Liver (tissue), 9 donors: Measurements from ENCODE around the gene KIF9. TPM values are rescaled to one million over a fixed set of nuclear protein-coding genes. Genes with fewer than 3 reads are reported as not detected.

Source experiments
- DNase-seq: peaks from one replicate; pipeline ENCODE4 v3.0.0-alpha.2; 2017; ENCODE audit warnings: low spot score
- H3K27ac ChIP-seq, 2 donors: one replicate each; pipeline ENCODE4 v1.7.0; 2013; ENCODE audit warnings: inconsistent platforms in 2 of 2, low read length in 2 of 2, control low read depth in 1 of 2, low read depth in 1 of 2, mild to moderate bottlenecking in 1 of 2
- H3K27me3 ChIP-seq, 4 donors: one replicate each; pipeline versions ENCODE4 v1.6.1 to v1.7.0; 2013; ENCODE audit warnings: low read length in 3 of 4, inconsistent platforms in 1 of 4, mild to moderate bottlenecking in 1 of 4, moderate library complexity in 1 of 4; ENCODE audit not compliant: control insufficient read depth in 4 of 4, insufficient read depth in 4 of 4
- H3K36me3 ChIP-seq, 4 donors: one replicate each; pipeline versions ENCODE4 v1.6.1 to v1.7.0; 2013; ENCODE audit warnings: low read length in 3 of 4, mild to moderate bottlenecking in 3 of 4, low read depth in 1 of 4, moderate library complexity in 1 of 4; ENCODE audit not compliant: control insufficient read depth in 4 of 4, insufficient read depth in 3 of 4
- H3K4me1 ChIP-seq, 4 donors: one replicate each; pipeline versions ENCODE4 v1.6.1 to v1.7.0; 2013; ENCODE audit warnings: low read length in 3 of 4, mild to moderate bottlenecking in 3 of 4, moderate library complexity in 1 of 4; ENCODE audit not compliant: control insufficient read depth in 4 of 4, insufficient read depth in 4 of 4
- H3K4me3 ChIP-seq, 3 donors: one replicate each; pipeline versions ENCODE4 v1.6.1 to v1.7.0; 2013; ENCODE audit warnings: low read length in 3 of 3, control low read depth in 1 of 3, low read depth in 1 of 3, mild to moderate bottlenecking in 1 of 3
- H3K9ac ChIP-seq, 2 donors: one replicate each; pipeline ENCODE4 v1.7.0; 2013; ENCODE audit warnings: low read length in 2 of 2, mild to moderate bottlenecking in 2 of 2, moderate library complexity in 2 of 2, control low read depth in 1 of 2, low read depth in 1 of 2
- H3K9me3 ChIP-seq, 4 donors: one replicate each; pipeline versions ENCODE4 v1.6.1 to v1.7.0; 2013; ENCODE audit warnings: low read length in 3 of 4; ENCODE audit not compliant: control insufficient read depth in 4 of 4
- ATF3 ChIP-seq: IDR thresholded peaks from 2 replicates; pipeline ENCODE4 v1.6.1; 2016; ENCODE audit warnings: antibody characterized with exemption
- CTCF ChIP-seq: fragments of 150-350 bp; IDR thresholded peaks from 2 replicates; pipeline ENCODE4 v1.5.1; 2017; ENCODE audit warnings: improper control_type of control experiment, low read depth, low read length; ENCODE audit not compliant: missing input control
- EGR1 ChIP-seq, 2 donors: IDR thresholded peaks; 2 replicates each; pipeline ENCODE4 v1.6.1; 2016 to 2018; ENCODE audit warnings: antibody characterized with exemption in 2 of 2, low read depth in 2 of 2
- FOXA1 ChIP-seq: IDR thresholded peaks from 2 replicates; pipeline ENCODE4 v1.6.1; 2016; ENCODE audit warnings: antibody characterized with exemption
- FOXA2 ChIP-seq: IDR thresholded peaks from 2 replicates; pipeline ENCODE4 v1.6.1; 2016; ENCODE audit warnings: antibody characterized with exemption
- GABPA ChIP-seq, 2 donors: IDR thresholded peaks in 1 of 2; conservative IDR thresholded peaks in 1 of 2; 2 replicates each; pipeline ENCODE4 v1.6.1; 2016; ENCODE audit warnings: antibody characterized with exemption in 2 of 2, mild to moderate bottlenecking in 1 of 2, moderate library complexity in 1 of 2
- JUND ChIP-seq, 2 donors: IDR thresholded peaks; 2 replicates each; pipeline ENCODE4 v1.6.1; 2016; ENCODE audit warnings: antibody characterized with exemption in 2 of 2
- NR2F2 ChIP-seq: IDR thresholded peaks from 2 replicates; pipeline ENCODE4 v1.6.1; 2016; ENCODE audit warnings: antibody characterized with exemption
- RAD21 ChIP-seq, 2 donors: IDR thresholded peaks; 2 replicates each; pipeline ENCODE4 v1.6.1; 2016; ENCODE audit warnings: antibody characterized with exemption in 2 of 2, mild to moderate bottlenecking in 2 of 2
- REST ChIP-seq: IDR thresholded peaks from 2 replicates; pipeline ENCODE4 v1.6.1; 2016; ENCODE audit warnings: antibody characterized with exemption, mild to moderate bottlenecking
- RXRA ChIP-seq, 2 donors: IDR thresholded peaks; 2 replicates each; pipeline ENCODE4 v1.6.1; 2017 to 2018; ENCODE audit warnings: antibody characterized with exemption in 2 of 2, mild to moderate bottlenecking in 1 of 2
- TAF1 ChIP-seq: conservative IDR thresholded peaks from 2 replicates; pipeline ENCODE4 v1.6.1; 2016; ENCODE audit warnings: antibody characterized with exemption, mild to moderate bottlenecking
- YY1 ChIP-seq: IDR thresholded peaks from 2 replicates; pipeline ENCODE4 v1.6.1; 2016; ENCODE audit warnings: antibody characterized with exemption, mild to moderate bottlenecking
- ZBTB33 ChIP-seq: IDR thresholded peaks from 2 replicates; pipeline ENCODE4 v1.6.1; 2016; ENCODE audit warnings: antibody characterized with exemption
- whole genome bisulfite sequencing: extraction: QIAGEN DNeasy Blood & Tissue Kit; methylation state at CpG from one replicate; pipeline ENCODE4 v1.1.7; 2013; 5-methylcytosine and 5-hydroxymethylcytosine counted together
- polyA plus RNA-seq, 2 donors: library from polyadenylated mRNA; stranded (reverse) in 1 of 2; unstranded in 1 of 2; fragments of 200-250 nt in 1 of 2; fragments of >200 nt in 1 of 2; fragmentation: Nextera tagmentation in 1 of 2; extraction: Ambion mirVana in 1 of 2; gene quantifications; one replicate each; pipeline versions ENCODE4 v1.2.1 to v1.2.3, GENCODE V29; 2013 to 2015
- total RNA-seq, 2 donors: library from RNA; depleted of rRNA; stranded (reverse); fragments of >200 nt; gene quantifications; one replicate each; pipeline ENCODE4 v1.2.3, GENCODE V29; 2014
- TF ChIP-seq, protein P1 (sequence below): IDR thresholded peaks from 2 replicates; pipeline ENCODE4 v1.6.1; 2016; ENCODE audit warnings: antibody characterized with exemption
- donor health status: healthy.
- donor health status: healthy.
- donor health status: healthy.
- donor health status: healthy.
- donor health status: healthy.

Gene KIF9
- total and polyA plus RNA-seq, 4 donors: 2.3 to 4.5 (median 3.1) TPM

DNA sequence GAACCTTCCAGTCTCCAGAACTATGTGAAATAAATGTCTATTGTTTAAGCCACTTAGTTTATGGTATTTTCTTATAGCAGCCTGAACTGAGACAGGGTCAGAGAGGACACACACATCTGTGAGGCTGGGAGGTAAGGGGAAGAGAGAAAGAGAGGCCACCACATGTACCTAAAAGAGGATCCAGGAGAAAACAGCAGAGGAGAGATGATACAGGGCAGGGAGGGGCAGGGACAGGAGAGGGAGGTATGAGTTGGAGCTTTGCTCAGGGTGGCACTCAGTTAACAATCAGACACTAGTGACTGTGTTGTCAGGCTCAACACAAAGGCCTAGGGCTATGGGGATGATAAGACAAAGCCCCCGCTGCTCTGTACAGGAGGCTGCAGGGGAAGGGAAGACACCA is 17.6 kb downstream of the KIF9 start (continued):
- TF ChIP-seq ZBTB33 (no peak), GABPA (IDR thresholded peaks at IDR 0.05 in 1 of 2, conservative IDR thresholded peaks at IDR 0.05 in 1 of 2) (no peak), TAF1 (no peak), CTCF (no peak), FOXA1 (no peak), YY1 (no peak)

- no peaks in the 10 kb centered on the region for H3K36me3 ChIP-seq
- H3K9ac ChIP-seq: no peak overlapping the region
- H3K27me3 ChIP-seq: no peaks in the 10 kb centered on the region
- H3K27ac ChIP-seq: no peak overlapping the region
- WGBS: 92% methylated on average over 3 of the region's 3 CpGs
- TF ChIP-seq TAF1 (no peak), FOXA1 (no peak), FOXA2 (no peak), EGR1 (IDR thresholded peaks at IDR 0.05; ENCODE audit: low read depth in 2 of 2) (no peak), RXRA (IDR thresholded peaks at IDR 0.05) (no peak), REST (no peak), ZBTB33 (no peak), CTCF (no peak), YY1 (no peak), RAD21 (IDR thresholded peaks at IDR 0.05) (no peak), GABPA (IDR thresholded peaks at IDR 0.05 in 1 of 2, conservative IDR thresholded peaks at IDR 0.05 in 1 of 2) (no peak), NR2F2 (no peak), ATF3 (no peak), JUND (IDR thresholded peaks at IDR 0.05) (no peak)
- TF ChIP-seq, protein P1, sequence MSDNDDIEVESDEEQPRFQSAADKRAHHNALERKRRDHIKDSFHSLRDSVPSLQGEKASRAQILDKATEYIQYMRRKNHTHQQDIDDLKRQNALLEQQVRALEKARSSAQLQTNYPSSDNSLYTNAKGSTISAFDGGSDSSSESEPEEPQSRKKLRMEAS: no peak
- no peak overlapping the region for H3K4me3 ChIP-seq
- DNase-seq: no peak
- H3K9me3 ChIP-seq: no peaks in the 10 kb centered on the region
- H3K4me1 ChIP-seq: no peaks in the 10 kb centered on the region
These were observed 21.3 kb downstream of the KIF9 start for GRCh38 chr3:47261301-47261700.
